ENCODE measurements around the gene MYOM3.
"Not testable (repeated sequence)": the region's sequence is repeated elsewhere in the genome, so short reads cannot be mapped to it uniquely, and the experiment has no call there.

MYOM3 gene

DNA sequence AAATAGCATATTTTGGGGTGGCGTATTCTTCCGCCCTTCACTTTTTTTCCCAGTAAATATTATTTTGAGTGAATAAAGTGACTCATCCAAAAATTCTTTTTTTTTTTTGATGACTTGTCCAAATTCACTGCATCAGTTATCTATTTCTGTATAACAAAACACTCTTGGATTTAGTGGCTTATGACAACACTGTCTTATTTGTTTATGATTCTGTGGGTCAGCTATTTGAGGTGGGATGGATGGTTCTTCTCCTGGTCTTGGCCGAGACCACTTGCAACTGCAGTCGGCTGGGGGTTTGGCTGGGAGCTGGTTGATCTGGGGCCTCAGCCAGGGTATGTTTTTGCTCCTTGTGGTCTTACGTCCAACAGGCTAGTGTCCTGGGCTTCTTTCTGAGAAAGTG is 91.9 kb downstream of the MYOM3 start:
- no peak for DNase-seq (ENCODE audit: low spot score)
- TF ChIP-seq CTCF (IDR thresholded peaks at IDR 0.05; ENCODE audit: extremely low read depth, insufficient read depth, missing control alignments): no peak
- in situ Hi-C loops (cut with MboI; ENCODE audit: low pct_unique_long_range_greater_than_20kb, low sequenced_read_pairs, unreplicated experiment): no loop called here

GRCh38 chr1:24018611-24019580 is 93.0 kb downstream of the MYOM3 start:
- in situ Hi-C loops (cut with MboI; ENCODE audit: low pct_unique_long_range_greater_than_20kb, low sequenced_read_pairs, unreplicated experiment): no loop called here
- no peak for TF ChIP-seq CTCF (IDR thresholded peaks at IDR 0.05; ENCODE audit: extremely low read depth, insufficient read depth, missing control alignments)
- no peak for DNase-seq (ENCODE audit: low spot score)

DNA sequence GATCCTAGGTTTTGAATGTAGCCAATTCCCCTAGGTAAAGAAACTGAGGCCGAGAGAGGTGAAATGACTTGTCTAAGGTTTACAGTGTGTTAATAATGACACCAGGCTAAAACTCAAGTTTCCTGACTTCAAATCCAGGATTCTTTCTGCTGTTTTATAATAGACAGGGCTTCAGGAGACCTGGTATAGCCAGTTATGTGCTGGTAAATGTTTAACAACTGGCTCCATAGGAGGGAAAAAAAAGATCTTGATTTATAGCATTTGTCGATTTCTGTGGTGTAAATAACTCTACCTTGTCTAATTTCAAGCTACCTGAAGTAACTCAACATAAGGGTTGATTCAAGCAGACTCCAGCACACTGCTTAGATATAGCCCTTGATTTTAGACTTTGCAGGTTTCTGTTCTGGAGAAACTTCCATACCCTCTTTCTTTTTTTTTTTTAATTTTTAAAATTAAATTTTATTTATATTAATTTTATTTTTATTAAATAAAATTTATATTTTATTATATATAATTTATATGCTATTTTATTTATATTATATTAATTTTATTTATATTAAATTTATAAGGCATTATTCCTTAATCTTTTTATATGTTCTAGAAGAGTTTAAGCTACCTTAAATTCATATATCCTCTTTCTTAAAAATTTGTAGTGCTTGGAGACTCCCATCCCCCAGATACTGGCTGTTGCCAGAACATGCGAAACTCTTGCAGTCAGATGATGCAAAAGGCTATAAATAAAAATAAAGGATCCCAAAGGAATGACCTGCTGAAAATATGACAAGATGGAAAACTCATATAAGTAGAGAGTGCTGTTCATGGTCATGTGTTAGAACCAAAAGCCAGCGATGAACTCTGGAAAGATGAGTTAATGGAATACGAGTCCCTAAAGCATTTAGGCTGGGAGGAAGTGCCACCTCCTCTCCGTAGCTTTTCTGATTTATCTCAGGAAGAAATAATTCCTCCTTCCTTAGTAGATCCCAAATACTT is 96.4 kb downstream of the MYOM3 start:
- DNase-seq (ENCODE audit: low spot score): no peak
- TF ChIP-seq CTCF (IDR thresholded peaks at IDR 0.05; ENCODE audit: extremely low read depth, insufficient read depth, missing control alignments): no peak
- in situ Hi-C loops (cut with MboI; ENCODE audit: low pct_unique_long_range_greater_than_20kb, low sequenced_read_pairs, unreplicated experiment): no loop called here

DNA sequence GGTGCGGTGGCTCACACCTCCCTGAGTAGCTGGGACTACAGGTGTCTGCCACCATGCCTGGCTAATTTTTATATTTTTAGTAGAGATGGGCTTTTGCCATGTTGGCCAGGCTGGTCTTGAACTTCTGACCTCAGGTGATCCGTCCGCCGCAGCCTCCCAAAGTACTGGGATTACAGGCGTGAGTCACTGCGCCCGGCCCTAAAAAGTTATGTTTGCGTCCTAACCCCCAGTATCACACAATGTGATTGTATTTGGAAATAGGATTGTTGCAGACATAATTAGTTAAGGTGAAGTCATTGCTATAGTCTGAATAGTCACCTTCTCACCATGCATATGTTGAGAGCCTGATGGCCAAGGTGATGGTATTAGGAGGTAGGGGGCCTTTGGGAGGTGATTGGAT is 99.1 kb downstream of the MYOM3 start:
- in situ Hi-C loops (cut with MboI; ENCODE audit: low pct_unique_long_range_greater_than_20kb, low sequenced_read_pairs, unreplicated experiment); DNase-seq (ENCODE audit: low spot score): not testable (repeated sequence)

DNA sequence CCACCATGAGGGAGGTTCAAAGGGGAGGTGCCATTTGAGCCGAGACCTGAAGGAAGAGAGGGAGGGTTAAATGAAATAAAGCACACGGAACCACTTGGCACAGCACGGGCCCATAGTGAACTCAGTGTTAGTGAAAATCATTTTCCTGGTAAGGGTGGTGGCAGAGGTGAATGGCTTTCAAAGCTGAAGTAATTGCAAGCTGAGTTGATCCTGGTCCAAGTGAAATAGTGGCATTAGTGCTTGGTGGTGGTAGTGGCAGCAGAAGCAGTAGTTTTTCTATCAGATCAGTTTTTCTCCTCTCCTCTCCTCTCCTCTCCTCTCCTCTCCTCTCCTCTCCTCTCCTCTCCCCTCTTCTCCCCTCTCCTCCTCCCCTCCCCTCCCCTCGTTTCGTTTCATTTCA is 101.3 kb downstream of the MYOM3 start:
- TF ChIP-seq CTCF (IDR thresholded peaks at IDR 0.05; ENCODE audit: extremely low read depth, insufficient read depth, missing control alignments): no peak
- in situ Hi-C loops (cut with MboI; ENCODE audit: low pct_unique_long_range_greater_than_20kb, low sequenced_read_pairs, unreplicated experiment): no loop called here
- no peak for DNase-seq (ENCODE audit: low spot score)

GRCh38 chr1:24009406-24009805 is 102.5 kb downstream of the MYOM3 start:
- DNase-seq (ENCODE audit: low spot score): no peak

DNA sequence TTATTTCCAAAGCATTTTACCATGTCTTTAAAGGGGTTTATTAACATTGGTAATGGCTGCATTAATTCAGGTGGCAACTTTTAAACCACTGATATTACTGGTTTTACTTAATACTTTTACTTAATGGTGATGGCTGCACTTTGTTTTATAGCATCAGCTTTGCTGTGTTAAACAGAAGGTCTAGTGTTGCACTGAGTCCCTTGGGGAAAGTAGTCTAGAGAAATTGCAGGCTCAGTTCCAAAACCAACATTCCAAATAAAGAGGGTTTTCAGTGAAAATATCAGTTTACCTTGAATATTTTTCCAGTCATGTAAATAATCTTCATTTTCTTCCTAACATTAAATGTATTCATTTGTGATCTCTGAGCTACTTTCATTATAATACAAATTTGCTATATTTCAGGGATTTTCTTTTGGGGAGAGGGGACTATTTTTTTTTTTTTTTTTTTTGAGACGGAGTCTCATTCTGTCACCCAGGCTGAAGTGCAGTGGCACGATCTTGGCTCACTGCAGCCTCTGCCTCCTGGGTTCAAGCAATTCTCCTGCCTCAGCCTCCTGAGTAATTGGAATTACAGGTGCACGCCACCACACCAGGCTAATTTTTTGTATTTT is 103.3 kb downstream of the MYOM3 start:
- in situ Hi-C loops (cut with MboI; ENCODE audit: low pct_unique_long_range_greater_than_20kb, low sequenced_read_pairs, unreplicated experiment); DNase-seq (ENCODE audit: low spot score): not testable (repeated sequence)

More at GRCh38 chr1:24009406-24009805, 102.5 kb downstream of the MYOM3 start:
- in situ Hi-C loops (cut with MboI; ENCODE audit: low pct_unique_long_range_greater_than_20kb, low sequenced_read_pairs, unreplicated experiment): no loop called here
- TF ChIP-seq CTCF (IDR thresholded peaks at IDR 0.05; ENCODE audit: extremely low read depth, insufficient read depth, missing control alignments): no peak

Measured in GM13977 (cell line).